ENCODE data around the gene CYTH3.
"Not testable (repeated sequence)": the region's sequence is repeated elsewhere in the genome, so short reads cannot be mapped to it uniquely, and the experiment has no call there.

Gene CYTH3

DNA sequence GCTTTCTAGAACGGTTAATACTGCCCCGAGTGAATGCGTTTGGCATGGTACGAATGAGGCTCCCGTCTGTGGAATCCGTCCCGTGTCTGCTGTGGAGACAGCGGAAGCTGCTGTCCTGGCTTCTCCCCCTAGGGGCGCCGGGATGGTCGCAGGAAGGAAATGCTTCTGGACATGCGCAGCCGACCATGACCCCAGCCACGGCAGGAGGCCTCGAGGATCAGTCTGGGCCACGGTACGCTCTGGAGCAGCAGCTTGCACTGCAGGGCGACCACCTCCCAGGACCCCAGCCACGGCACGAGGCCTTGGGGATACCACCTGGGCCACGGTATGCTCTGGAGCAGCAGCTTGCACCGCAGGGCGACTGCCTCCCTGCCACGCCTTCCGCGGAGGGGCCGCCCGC lies 107.9 kb downstream of the CYTH3 start:
- DNase-seq = no peak

DNA sequence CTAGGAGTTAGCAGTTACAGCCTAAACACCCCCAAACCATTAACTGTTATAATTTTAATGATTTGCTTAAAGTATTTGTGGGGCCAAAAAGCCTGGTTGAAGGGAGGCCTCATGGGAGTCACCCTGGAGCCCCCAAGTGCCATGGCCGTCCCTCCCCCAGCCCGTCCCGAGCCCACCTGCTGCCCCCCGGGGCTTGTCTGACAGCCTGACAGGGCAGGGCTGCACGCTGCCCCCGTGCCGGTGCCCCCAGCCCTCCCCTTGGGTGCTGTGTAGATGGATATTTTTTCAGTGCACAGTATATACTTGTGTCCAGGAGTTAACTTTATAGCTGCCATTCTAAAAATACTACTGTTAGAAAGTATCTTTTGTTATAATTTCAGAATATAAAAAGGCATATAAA lies 108.4 kb downstream of the CYTH3 start:
- no peak for DNase-seq

DNA sequence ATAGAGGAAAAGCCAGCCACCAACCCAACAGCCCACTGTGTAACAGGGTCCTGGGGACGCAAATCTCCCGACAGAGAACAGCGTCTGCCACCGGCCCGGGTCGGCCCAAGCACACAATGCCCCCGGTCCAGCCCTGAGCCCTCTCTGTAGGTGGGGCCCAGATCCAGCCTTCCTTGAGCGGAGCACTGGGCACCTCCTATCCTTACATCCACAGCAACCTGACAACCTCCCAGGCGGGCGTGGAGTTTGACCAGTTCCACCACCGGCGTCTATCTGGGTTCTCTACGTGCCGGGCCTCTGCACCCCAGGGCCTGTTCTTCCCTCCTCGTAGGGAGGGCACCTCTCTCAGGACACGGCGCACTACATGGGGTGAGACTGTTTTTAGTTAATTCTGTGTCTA lies 109.0 kb downstream of the CYTH3 start:
- DNase-seq = no peak

DNA sequence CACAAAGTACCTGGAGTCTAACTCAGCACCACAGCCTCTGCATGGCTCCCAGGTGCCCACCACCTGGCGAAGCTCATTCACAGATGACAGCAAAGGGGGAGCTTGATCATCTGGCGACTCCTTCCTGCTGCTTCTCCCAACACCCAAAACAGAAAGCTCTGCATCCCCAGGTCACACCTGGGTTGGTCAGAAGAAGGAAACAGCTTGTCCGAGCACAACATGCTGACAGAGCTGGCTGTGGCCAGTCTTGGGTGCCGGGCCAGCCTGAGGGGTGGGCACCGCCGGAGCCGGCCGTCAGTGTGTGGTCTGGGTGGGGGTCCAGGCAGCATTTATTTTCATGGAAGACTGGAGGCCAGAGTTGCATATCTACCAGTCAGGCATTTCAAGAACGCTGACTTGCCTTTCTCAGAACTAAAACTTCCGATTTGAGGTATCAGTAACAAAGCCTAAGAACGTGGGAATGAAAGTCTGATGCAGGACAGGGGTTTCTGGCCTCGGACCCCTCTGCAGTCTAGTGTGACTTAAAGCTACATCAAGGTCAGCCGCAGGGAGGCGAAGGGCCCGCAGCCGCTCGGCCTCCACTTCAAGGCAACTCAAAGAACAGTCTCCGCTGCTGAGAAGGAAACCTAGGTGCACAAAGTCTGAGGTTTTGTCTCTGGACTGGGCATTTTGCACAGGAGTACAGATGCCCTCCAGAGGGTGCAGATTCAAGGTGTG lies 109.6 kb downstream of the CYTH3 start:
- no peak for DNase-seq

DNA sequence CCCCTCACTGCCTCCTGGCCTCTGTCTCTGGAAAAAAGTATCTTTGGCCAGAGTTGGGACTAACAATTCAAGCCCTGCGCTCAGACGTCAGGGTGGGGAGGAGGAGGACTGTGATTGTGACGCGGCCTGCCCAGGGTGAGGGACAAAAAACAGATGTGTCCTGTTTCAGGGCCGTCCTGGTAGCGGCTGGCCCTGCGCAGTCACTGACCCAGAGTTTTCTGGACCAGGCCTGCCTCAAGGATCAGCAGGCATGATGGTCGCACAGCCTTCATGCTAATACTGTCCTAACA lies 110.1 kb downstream of the CYTH3 start:
- DNase-seq = no peak

DNA sequence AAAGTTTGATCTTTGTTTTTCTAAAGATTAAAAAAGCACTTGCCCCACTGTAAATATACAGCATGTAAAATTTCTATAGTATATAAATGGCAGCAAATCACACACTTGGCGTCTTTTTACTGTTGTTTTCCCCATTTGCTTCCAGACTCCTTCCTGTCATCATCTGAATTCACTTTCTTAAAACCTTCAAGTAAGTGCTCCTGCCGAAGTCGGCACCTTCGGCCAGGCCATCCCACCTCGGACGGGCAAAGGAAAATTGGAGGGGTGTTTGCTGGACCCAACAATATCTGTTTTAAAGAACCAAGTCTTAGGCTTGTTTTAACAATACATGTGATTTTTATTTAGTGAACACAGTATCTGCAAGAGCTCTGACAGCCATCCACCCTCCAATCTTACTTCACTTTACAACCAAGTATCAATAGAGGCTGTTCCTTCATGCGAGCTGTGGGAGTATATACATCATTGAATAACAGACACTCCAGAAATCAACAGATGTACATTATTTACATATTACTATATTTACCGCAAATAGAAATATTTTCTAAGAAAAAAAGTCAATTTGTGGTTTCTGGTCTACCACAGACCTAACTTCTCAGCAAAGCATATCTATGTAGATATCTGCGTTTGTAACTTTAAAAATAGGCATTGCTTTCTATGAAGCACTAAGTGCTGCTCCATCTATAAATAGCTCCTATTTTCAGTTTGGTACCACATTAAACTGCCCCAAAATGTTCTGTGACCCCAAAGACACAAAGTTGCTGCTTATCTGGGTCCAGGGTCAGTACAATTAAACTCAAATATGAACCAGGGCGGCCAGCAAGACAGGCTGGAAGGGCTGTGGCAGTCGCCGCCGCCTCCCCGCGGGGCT lies 110.7 kb downstream of the CYTH3 start:
- no peak for DNase-seq

DNA sequence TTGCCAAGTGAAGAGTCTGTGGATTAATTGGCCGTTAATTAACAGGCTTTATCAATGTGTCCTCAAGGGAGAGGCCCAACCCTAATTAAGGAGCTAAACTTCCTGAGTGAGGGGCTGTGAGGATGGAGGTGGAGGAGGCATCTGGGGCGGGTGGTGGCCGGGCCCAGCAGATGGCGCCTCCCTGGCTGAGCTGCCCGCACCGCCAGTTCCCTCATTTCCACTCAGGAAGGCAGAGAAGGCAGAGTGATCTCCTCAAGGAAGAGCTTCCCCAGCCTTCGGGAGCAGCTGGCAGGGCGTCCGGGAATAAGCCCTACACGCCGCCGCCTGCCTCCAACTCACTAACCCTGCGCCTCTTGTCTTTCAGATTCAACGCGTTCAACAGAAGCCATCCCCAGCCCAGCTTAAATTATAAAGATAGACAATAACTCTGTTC lies 112.2 kb downstream of the CYTH3 start:
- DNase-seq = no peak

DNA sequence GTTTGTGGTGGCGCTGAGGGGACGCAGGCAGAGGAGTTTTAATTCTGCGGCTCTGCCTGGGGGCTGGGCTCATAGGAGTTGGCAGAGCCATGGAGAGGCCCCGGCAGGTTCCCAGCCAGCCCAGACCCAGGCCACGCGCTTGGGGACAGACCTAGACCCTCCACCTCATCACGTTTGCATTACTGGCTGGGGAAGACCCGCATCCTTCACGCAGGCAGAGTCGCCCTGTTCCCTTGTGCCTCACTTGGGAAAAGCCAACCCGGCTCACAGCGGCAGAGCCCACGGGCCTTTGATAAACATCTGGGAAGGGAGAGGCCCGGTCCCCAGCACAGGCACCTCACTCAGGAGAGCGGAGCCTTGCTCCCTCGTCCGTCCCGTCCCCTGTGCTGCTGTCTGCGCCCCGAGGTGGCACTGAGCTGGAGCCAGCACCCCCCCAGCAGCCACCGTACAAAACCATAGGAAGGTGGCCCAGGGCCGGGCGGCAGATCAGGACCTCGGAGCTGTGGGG lies 112.8 kb downstream of the CYTH3 start:
- no peak for DNase-seq

DNA sequence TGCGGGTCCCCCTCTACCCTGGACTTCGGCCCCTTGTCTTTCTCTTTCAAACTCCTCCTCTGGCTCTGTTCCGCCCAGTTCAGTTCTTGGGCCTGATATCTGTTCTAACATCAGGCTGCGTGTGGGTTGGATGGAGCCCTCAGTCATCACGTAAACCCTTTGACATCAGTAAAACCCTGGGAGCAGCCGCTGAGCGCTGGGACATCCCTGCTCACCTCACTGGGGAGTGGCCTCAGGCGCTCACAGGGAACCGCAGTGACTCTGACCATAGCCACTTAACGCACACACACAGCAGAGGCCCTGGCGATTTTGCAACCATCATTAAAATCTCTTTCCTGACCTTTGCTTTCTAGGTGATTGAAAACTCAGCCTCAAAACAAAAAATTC lies 113.3 kb downstream of the CYTH3 start:
- DNase-seq = no peak

DNA sequence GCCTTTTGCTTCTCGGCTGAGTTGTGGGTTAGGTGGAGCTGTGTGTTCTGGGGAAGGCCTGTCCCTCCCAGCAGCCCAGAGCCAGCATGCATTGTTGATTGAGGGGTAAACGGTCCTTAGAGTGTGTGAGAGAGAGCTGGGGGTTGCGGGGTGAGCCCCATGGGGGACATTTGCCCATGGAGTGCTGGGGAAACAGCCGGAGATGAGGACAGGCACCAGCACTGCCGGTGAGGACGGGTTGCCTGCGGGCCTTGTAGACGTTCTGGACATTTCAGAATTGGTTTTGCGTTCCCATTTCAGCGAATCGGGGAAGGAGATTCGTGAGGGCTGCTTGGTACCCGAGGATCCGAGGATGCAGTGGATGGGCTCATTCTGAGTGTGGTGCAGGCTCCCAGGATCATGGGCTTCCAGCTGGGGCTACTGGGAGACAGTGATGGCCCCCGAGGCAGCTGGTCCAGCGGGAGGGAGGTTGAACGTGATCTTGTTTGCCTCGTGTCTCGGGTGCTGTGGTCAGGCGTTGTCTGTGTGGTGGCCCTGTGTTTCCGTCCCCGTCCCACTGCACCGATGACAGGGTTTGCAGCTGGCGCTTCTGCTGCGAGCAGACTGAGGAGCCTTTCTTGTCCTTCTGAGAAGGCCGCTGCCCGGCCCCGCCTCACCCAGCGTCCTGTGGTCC lies 113.9 kb downstream of the CYTH3 start:
- DNase-seq = no peak

DNA sequence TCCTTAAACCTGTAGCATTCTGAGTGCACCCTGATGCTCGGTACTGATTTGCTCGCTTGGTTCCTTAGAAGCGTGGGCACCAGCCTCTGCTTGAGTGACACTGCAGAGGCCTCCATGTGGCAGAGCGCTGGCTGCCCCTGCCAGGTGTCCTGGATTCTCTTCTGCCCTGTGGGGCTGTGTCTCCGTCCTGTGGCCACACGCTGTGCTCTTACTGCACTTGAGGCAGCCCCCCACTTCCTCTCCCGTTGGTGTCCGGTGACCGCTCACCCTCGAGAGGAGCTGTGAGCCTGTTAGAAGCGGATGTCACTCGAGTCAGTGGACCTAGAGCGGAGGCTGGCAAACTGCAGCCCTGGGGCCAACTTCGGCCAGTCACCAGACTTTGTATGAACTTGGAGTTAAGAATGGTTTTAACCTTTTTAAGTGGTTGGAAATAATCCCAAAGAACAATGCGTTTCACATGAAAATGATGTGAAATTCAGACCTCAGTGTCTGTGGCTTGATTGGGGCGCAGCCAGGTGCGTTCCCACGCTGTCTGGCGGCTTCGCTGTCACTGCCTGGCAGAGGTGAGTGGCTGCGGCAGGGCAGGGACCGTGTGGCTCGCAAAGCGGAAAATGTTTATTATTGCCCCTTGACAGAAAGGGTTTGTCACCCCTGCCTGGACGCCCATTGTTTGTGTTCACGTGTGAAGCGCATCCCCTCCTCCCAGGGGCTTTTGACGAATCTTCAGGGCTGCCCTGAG lies 114.6 kb downstream of the CYTH3 start:
- DNase-seq = no peak

DNA sequence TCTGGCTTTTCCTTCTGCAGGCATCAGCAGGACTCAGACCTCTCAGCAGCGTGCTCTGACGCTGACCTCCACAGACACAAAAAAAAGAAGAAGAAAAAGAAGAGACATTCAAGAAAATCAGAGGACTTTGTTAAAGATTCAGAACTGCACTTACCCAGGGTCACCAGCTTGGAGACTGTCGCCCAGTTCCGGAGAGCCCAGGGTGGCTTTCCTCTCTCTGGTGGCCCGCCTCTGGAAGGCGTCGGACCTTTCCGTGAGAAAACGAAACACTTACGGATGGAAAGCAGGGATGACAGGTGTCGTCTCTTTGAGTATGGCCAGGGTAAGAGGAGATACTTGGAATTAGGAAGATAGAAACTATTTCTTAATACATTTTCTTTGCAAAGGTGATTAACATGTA lies 115.7 kb downstream of the CYTH3 start:
- no peak for DNase-seq

DNA sequence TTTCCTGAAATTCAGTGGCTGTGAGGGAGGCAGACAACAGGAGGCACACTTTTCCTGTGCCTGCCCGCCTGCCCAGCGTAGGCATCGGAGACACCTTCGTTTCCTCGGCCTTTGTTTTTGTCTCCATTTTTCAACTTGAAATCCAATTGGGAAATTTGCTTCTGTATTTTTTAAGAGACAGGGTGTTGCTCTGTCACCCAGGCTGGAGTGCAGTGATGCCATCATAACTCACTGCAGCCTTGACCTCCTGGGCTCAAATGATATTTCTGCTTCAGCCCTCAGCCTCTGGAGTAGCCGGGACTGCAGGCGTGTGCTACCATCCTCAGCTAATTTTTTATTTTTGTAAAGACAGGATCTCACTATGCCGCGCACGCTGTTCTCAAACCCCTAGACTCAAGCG lies 116.8 kb downstream of the CYTH3 start:
- no peak for DNase-seq

DNA sequence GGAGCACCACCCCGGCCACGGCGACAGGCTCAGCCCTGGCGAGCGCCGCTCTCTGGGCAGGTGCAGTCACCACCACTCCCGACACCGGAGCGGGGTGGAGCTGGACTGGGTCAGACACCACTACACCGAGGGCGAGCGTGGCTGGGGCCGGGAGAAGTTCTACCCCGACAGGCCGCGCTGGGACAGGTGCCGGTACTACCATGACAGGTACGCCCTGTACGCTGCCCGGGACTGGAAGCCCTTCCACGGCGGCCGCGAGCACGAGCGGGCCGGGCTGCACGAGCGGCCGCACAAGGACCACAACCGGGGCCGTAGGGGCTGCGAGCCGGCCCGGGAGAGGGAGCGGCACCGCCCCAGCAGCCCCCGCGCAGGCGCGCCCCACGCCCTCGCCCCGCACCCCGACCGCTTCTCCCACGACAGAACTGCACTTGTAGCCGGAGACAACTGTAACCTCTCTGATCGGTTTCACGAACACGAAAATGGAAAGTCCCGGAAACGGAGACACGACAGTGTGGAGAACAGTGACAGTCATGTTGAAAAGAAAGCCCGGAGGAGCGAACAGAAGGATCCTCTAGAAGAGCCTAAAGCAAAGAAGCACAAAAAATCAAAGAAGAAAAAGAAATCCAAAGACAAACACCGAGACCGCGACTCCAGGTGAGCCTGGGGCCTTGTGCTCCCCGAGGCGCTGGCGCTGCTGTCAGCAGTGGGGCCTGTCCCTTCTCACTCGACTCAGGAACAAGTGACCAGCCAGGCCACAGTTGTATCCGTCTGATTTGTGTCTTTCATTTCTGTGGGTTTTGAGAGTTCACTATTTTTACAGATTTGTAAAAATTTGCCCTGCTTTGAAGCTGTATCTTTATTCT lies 117.7 kb downstream of the CYTH3 start:
- no peak for DNase-seq

DNA sequence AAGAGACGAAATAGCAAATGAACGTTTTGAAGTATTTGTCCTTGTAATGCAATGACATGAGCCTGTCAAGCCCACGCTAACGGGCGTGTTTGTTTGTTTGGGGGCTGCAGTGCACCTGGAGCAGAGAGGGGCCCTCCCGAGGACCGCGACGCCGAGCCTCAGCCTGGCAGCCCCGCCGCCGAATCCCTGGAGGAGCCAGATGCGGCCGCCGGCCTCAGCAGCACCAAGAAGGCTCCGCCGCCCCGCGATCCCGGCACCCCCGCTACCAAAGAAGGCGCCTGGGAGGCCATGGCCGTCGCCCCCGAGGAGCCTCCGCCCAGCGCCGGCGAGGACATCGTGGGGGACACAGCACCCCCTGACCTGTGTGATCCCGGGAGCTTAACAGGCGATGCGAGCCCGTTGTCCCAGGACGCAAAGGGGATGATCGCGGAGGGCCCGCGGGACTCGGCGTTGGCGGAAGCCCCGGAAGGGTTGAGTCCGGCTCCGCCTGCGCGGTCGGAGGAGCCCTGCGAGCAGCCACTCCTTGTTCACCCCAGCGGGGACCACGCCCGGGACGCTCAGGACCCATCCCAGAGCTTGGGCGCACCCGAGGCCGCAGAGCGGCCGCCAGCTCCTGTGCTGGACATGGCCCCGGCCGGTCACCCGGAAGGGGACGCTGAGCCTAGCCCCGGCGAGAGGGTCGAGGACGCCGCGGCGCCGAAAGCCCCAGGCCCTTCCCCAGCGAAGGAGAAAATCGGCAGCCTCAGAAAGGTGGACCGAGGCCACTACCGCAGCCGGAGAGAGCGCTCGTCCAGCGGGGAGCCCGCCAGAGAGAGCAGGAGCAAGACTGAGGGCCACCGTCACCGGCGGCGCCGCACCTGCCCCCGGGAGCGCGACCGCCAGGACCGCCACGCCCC lies 118.5 kb downstream of the CYTH3 start:
- DNase-seq = no peak

DNA sequence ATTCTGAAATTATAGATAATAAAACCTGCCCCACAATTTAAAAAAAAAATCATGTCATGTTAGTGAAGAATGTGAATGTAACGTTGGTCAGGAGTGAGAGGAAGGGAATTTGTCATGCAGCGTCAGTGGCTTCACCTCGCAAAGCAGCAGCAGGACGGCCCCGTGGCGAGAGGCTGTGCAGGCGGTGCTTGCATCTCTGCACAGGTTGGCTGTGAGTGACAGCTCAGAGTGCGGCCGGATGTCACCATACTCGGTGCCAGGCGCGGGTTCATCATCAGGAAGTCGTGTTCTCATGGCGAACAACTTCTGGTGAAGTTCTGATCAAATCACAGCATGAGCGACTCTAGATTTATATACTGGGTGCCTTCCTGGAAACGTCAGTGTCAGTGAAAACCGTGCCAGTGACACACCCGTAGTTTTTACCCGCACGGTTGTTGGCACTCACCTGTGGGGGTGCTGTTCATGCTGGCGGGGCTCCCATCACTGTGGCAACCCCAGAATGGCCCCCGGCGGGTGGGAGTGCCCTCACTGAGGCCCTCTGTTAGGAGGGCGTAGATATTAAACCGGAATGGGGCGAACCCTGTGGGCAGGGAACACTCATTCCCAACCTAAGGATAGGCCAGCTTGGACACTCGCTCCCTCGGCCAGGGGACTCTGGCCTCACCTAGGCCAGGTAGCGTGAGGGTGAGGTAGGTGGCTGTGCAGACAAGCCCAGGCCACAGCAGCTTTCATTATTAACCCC lies 120.3 kb downstream of the CYTH3 start:
- DNase-seq = no peak

DNA sequence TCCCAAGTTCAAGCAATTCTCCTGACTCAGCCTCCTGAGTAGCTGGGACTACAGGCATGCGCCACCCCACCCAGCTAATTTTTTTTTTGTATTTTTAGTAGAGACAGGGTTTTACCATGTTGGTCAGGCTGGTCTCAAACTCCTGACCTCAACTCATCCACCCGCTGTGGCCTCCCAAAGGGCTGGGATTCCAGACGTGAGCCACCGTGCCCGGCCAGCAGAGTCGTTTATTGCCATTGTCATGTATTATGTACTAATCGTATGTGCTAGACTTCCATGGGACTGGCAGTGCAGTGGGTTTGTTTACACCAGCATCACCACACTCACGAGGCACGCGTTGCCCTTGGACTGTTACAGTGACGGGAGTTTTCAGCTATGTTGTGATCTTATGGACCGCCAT lies 120.9 kb downstream of the CYTH3 start:
- not testable (repeated sequence) for DNase-seq

DNA sequence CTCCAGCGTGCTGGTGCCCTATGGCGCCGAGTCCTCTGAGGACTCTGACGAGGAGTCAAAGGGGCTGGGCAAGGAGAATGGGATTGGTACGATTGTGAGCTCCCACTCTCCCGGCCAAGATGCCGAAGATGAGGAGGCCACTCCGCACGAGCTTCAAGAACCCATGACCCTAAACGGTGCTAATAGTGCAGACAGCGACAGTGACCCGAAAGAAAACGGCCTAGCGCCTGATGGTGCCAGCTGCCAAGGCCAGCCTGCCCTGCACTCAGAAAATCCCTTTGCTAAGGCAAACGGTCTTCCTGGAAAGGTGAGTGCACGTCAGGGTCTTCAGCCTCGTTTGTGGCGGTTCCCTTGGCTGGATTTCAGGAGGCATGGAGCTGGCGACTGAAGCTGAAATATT lies 122.4 kb downstream of the CYTH3 start:
- no peak for DNase-seq

DNA sequence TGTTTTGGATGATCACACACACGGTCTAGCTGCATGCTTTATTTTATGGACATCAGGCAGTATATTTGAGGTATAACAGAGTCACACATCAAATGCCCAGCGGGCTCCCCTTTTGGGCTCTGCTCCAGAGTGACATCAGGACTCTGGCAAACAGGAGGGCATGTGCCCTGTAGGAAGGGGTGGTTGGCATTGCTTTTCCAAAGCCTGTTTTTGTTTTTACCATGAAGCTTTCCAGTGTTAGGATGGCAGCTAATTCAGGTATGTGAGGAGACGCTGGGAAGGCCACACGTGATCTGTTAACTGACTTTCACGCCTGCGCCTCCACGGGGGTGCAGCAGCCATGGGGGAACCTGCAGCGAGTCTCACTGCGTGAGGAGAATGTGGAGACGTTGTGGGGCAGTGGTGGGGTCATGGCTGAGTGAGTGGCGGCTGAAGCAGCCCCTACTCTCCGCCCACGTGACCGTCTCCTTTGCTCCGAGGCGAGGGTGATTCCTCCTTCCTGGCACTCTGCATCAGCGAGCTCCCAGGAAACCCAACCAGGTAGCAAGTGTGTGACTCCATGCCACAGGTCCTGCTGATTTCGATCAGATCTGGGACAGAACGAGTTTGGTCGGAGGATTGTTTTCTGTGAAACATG lies 123.6 kb downstream of the CYTH3 start:
- no peak for DNase-seq

DNA sequence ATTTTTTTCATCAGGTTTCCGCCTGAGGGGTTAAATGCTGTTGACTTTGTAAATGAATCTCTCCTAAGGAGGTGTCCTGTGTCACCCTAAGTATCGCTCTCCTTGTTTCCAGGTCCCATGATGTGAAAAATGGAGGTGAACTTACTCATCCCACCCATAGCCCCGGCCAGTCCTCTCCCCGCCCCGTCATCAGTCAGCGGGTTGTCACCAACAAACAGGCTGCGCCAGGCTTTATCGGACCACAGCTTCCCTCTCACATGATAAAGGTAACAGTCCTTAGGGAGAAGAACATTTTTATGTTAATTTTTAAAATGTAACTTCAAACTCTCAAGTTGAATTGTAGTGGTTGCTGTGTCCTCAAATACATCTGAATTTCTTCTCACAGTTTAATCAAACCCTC lies 124.8 kb downstream of the CYTH3 start:
- DNase-seq = no peak

Measured in T-helper 1 cell (primary cell).